ENCODE measurements around the gene GMDS. TPM values are rescaled to one million over a fixed set of nuclear protein-coding genes. Genes with fewer than 3 reads are reported as not detected.

Gene GMDS
- total and polyA plus RNA-seq, 2 of the 4 experiments (the other 2 are of a cell fraction): 7.3 to 21.9 TPM

DNA sequence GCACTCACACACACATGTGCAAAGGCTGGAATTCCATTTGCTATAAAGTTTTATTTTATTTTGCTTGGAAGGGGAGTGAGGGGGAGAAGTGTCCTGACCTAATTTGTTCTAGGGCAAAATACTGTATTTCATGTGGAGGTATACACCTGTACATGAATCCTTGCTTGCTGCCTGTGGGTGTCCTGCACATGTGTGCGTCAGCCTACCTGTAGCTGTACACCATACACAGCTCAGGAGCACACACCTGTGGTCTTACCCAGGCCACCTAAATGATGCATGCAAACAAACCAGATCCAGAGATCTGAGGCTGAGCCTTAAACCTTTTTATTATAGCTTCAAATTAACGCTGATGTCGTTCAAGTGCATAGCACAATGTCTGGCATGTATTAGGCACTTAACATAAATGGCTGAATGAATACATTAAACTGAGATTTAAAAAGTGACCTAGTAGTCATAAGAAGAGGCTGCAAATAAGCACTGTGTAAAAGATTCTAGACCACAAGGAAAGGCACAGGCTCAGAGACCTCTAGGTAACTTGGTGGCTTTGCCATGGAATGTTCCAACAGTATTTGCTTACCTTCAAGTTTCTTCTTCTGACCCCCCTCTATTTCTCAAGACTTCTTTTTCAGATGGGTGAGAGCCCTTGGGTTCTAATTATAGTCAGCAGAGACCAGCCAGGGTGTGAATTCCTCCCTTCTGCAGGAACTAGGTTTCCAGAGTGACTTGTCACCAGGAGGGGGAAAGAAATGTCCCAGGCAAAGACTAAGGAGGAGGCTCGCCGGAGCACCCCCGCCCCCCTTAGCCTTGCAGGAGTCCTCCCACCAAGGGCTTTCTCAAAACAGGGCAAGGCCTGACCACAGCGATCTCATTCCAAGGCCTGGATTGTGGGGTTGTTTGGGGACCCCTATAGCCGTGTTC lies 622.3 kb downstream of the GMDS start:
- no peaks in the 10 kb centered on the region for H4K20me1 ChIP-seq (ENCODE audit: insufficient read depth, low read length)
- DNase-seq: no peak
- no peak overlapping the region for H3K9ac ChIP-seq (ENCODE audit: low read depth, low read length)
- no peak overlapping the region for H2BK5ac ChIP-seq (ENCODE audit: low read depth, low read length, poor library complexity, severe bottlenecking)
- peaks cover 4% of the 10 kb centered on the region; the same call in 1 of the 2 replicates for H3K36me3 ChIP-seq (ENCODE audit: control insufficient read depth, insufficient read depth, low read length)
- no peaks in the 10 kb centered on the region for H3K9me1 ChIP-seq (ENCODE audit: insufficient read depth, low read length)
- peaks cover 9% of the 10 kb centered on the region for H3K4me1 ChIP-seq (ENCODE audit: control insufficient read depth, insufficient read depth, low read length)
- ChIA-PET POLR2A (ENCODE audit: unreplicated experiment) (no interaction called here), CTCF (interaction anchor here (1.0 kb wide), 1 partner anchor 12 kb away, joined by 3 read pairs; no protein-coding TSS in a partner anchor)
- TF ChIP-seq SMC3 (IDR thresholded peaks at IDR 0.05; ENCODE audit: low read depth, low read length) (no peak), MXI1 (IDR thresholded peaks at IDR 0.05; ENCODE audit: borderline replicate concordance, low read depth, low read length) (no peak), MAFK (IDR thresholded peaks at IDR 0.05; ENCODE audit: low read depth, low read length) (no peak), CEBPB (IDR thresholded peaks at IDR 0.05; ENCODE audit: low read depth, low read length) (no peak), NFE2L2 (IDR thresholded peaks at IDR 0.05; ENCODE audit: low read depth, low read length) (no peak), FOS (IDR thresholded peaks at IDR 0.05; ENCODE audit: low read depth, low read length) (no peak)
- TF ChIP-seq, protein P1, sequence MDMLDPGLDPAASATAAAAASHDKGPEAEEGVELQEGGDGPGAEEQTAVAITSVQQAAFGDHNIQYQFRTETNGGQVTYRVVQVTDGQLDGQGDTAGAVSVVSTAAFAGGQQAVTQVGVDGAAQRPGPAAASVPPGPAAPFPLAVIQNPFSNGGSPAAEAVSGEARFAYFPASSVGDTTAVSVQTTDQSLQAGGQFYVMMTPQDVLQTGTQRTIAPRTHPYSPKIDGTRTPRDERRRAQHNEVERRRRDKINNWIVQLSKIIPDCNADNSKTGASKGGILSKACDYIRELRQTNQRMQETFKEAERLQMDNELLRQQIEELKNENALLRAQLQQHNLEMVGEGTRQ (IDR thresholded peaks at IDR 0.05; ENCODE audit: low read depth, low read length): no peak
- TF ChIP-seq, protein P2, sequence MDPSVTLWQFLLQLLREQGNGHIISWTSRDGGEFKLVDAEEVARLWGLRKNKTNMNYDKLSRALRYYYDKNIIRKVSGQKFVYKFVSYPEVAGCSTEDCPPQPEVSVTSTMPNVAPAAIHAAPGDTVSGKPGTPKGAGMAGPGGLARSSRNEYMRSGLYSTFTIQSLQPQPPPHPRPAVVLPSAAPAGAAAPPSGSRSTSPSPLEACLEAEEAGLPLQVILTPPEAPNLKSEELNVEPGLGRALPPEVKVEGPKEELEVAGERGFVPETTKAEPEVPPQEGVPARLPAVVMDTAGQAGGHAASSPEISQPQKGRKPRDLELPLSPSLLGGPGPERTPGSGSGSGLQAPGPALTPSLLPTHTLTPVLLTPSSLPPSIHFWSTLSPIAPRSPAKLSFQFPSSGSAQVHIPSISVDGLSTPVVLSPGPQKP (IDR thresholded peaks at IDR 0.05; ENCODE audit: borderline replicate concordance, low read depth, low read length): no peak
- H3K4ac ChIP-seq (ENCODE audit: low read depth, low read length): no peak overlapping the region
- 0 out of 2 replicates have a peak overlapping the region, but pooled peaks have one; percentile 29 for H3K23ac ChIP-seq (ENCODE audit: low read depth, low read length)
- H3K4me2 ChIP-seq (ENCODE audit: low read depth, low read length): no peak overlapping the region
- H3K4me3 ChIP-seq (ENCODE audit: insufficient read depth, low read depth, low read length): no peak overlapping the region
- 93% methylated on average over 3 of the region's 8 CpGs; no CpG with 5 or more reads in 1 of the 2 experiments for WGBS, 2 experiments (ENCODE audit: extremely low coverage in 2 of 2, insufficient read length in 1 of 2)
- H3K18ac ChIP-seq (ENCODE audit: low read depth, low read length): no peak overlapping the region
- H3K27ac ChIP-seq (ENCODE audit: insufficient read depth, low read length): no peak overlapping the region
- dilution Hi-C loops (cut with HindIII; ENCODE audit: low sequenced_read_pairs, unreplicated experiment) (no loop called here), intact Hi-C loops (cut with micrococcal nuclease) (no loop called here), in situ Hi-C loops (cut with MboI; ENCODE audit: low sequenced_read_pairs) (no loop called here)
- no peak overlapping the region for H2BK15ac ChIP-seq (ENCODE audit: low read depth, low read length)
- no peak for ATAC-seq (ENCODE audit: low read depth)
- H2AFZ ChIP-seq (replicated peaks; ENCODE audit: low read length, poor library complexity): no peak overlapping the region
- H4K91ac ChIP-seq (ENCODE audit: insufficient read depth, low read depth, low read length): no peak overlapping the region
- no peak overlapping the region for H3K56ac ChIP-seq (ENCODE audit: extremely low read depth, insufficient read depth, low read length)
- peaks cover 4 to 5% of the 10 kb centered on the region in 2 experiments; a peak in 1 of 4 replicates for H3K79me1 ChIP-seq (ENCODE audit: low read depth in 1 of 2, low read length in 2 of 2)
- no peak overlapping the region for H3K14ac ChIP-seq (replicated peaks; ENCODE audit: low read depth, low read length)
- H3K9me3 ChIP-seq (ENCODE audit: control insufficient read depth, insufficient read depth, low read length): no peaks in the 10 kb centered on the region
- no peak overlapping the region for H2BK120ac ChIP-seq (ENCODE audit: low read depth, low read length)
- H4K5ac ChIP-seq (ENCODE audit: low read depth, low read length): no peak overlapping the region
- no peak overlapping the region for H4K8ac ChIP-seq (ENCODE audit: low read depth in 2 of 2, low read length in 2 of 2)
- no peak overlapping the region for H2BK20ac ChIP-seq (ENCODE audit: low read depth, low read length)
- no peak overlapping the region for H2AK5ac ChIP-seq (ENCODE audit: low read depth, low read length)
- no TSS peak for BruUV-seq (replicated peaks)
- peaks cover 2% of the 10 kb centered on the region for H3K27me3 ChIP-seq (ENCODE audit: control insufficient read depth, insufficient read depth, low read length)
- no peak overlapping the region for H2AK9ac ChIP-seq (replicated peaks; ENCODE audit: low read depth, low read length, poor library complexity)
